Activated CD4-positive, alpha-beta T cell treated with anti-CD3 and anti-CD28 coated beads for 36 hours (primary cell): ENCODE data around the gene STYX. TPM values are rescaled to one million over a fixed set of nuclear protein-coding genes. Genes with fewer than 3 reads are reported as not detected.

Experiments used
- ATAC-seq: fragments of 200-7000 bp; cut with Tn5 transposase; one replicate; pipeline ENCODE4 v1.10.0; 2021; ENCODE audit warnings: mild to moderate bottlenecking, moderate library complexity
- CTCF ChIA-PET: fragments of 350-600 bp; sonication (Branson Sonifier 250); formaldehyde crosslinking; loops from one replicate; lab custom pipeline; 2021; ENCODE audit warnings: antibody characterized with exemption; lab: Charles Lee
- POLR2A ChIA-PET: fragments of 350-600 bp; sonication (Branson Sonifier 250); formaldehyde crosslinking; loops from one replicate; lab custom pipeline; 2021; ENCODE audit warnings: antibody characterized with exemption, inconsistent platforms; lab: Charles Lee
- DNase-seq: peaks from one replicate; pipeline ENCODE4 v3.0.0-alpha.2; 2020
- H3K27ac Mint-ChIP-seq: one replicate; pipeline ENCODE4 v1.8.0; 2021; ENCODE audit warnings: mixed read lengths
- H3K27me3 Mint-ChIP-seq: one replicate; pipeline ENCODE4 v1.8.0; 2021; ENCODE audit warnings: mixed read lengths
- H3K36me3 Mint-ChIP-seq: one replicate; pipeline ENCODE4 v1.8.0; 2021; ENCODE audit warnings: low read depth, mixed read lengths
- H3K4me1 Mint-ChIP-seq: one replicate; pipeline ENCODE4 v1.8.0; 2021; ENCODE audit warnings: mixed read lengths
- H3K4me3 Mint-ChIP-seq: one replicate; pipeline ENCODE4 v1.8.0; 2021; ENCODE audit warnings: mild to moderate bottlenecking, moderate library complexity, mixed read lengths
- H3K9me3 Mint-ChIP-seq: one replicate; pipeline ENCODE4 v1.8.0; 2021; ENCODE audit warnings: low read depth, mixed read lengths
- intact Hi-C, 2 experiments: fragments of 100-400 bp; cut with DNase I in 1 of 2; cut with micrococcal nuclease in 1 of 2; formaldehyde crosslinking; loops; one replicate each; pipeline versions ENCODE4 v1.14.2 to v1.15.1; 2022 to 2024; cut with DNase I, micrococcal nuclease
- total RNA-seq, 2 experiments: library from RNA; stranded (reverse); gene quantifications; one replicate each; pipeline ENCODE4 v1.2.3, GENCODE V29; 2021

Gene STYX
- total RNA-seq, 2 experiments from 2014 or later, result 13.1 to 13.3 TPM

DNA sequence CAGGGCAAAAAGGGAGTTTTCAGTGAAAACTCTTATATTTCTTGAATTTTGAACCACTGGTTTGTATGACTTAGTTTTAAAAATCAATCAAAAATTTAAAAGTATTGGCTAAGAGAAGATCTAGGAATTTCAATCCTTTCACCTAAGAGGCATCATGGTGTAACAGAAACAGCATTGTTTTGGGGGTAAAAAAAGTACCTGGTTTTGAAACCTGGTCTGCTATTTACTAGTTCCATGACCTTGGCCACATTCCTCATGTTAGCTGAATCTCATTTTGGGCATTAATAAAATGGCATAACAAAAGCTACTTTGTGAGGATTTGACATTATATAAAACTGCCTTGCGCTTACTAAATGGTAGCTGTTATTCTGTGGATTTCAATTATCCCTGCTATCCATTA lies 78.1 kb downstream of the STYX start:
- ATAC-seq (no peak), DNase-seq (no peak)
- no peak overlapping the region for H3K4me3 Mint-ChIP-seq
- H3K9me3 Mint-ChIP-seq, result no peaks in the 10 kb centered on the region
- CTCF ChIA-PET, result interaction anchor here (0.6 kb wide), 1 partner anchor 17 kb away, joined by 3 read pairs; the partner anchor contains the start of gene GNPNAT1
- POLR2A ChIA-PET, result no interaction called here
- H3K36me3 Mint-ChIP-seq, result no peaks in the 10 kb centered on the region
- no peaks in the 10 kb centered on the region for H3K4me1 Mint-ChIP-seq
- intact Hi-C loops, result no loop called here
- H3K27ac Mint-ChIP-seq, result no peak overlapping the region
- H3K27me3 Mint-ChIP-seq, result no peaks in the 10 kb centered on the region

DNA sequence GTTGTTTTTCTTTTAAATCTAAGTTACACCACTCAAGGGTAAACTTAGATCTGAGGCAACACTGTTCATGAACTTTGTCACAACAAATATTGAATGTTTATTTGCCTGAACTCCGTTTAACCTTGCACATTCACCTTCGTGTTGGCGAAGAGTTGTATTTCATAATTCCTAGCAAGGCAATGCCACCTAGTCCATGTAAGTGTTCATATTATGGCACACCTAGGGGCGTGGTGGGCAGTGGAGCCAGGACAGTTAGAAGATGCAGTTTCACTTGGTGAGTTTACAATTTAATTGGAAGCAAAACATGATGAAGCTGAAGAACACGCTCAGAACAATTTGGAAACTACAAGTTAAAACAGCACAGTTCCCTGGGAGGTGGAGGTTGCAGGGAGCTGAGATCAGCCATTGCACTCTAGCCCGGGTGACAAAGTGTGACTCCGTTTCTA lies 91.9 kb downstream of the STYX start:
- Mint-ChIP-seq H3K4me1 (peaks cover 3% of the 10 kb centered on the region), H3K36me3 (no peaks in the 10 kb centered on the region), H3K27ac (no peak overlapping the region), H3K4me3 (no peak overlapping the region), H3K9me3 (no peaks in the 10 kb centered on the region), H3K27me3 (peaks cover 3% of the 10 kb centered on the region)
- intact Hi-C loops, result loop anchor here in 1 of 2 experiments (5.0 kb wide), 2 partner anchors 1355 to 1525 kb away; no protein-coding TSS in a partner anchor
- ATAC-seq (no peak), DNase-seq (no peak)
- ChIA-PET POLR2A (no interaction called here), CTCF (interaction anchor here (1.3 to 6.8 kb wide), 4 partner anchors 140 to 520 kb away, joined by 3 to 54 read pairs (median 10); no protein-coding TSS in a partner anchor)

- DNase-seq, result no peak
- no peaks in the 10 kb centered on the region for H3K9me3 Mint-ChIP-seq
- H3K27me3 Mint-ChIP-seq, result peaks cover 3% of the 10 kb centered on the region
- H3K4me3 Mint-ChIP-seq, result no peak overlapping the region
- ChIA-PET CTCF (interaction anchor here (0.6 to 6.8 kb wide), 9 partner anchors 10 to 485 kb away, joined by 3 to 54 read pairs (median 5); no protein-coding TSS in a partner anchor), POLR2A (interaction anchor here (0.8 kb wide), 1 partner anchor 1134 kb away, joined by 3 read pairs; no protein-coding TSS in a partner anchor)
- intact Hi-C loops, result loop anchor here in 1 of 2 experiments (5.0 kb wide), 2 partner anchors 1353 to 1523 kb away; no protein-coding TSS in a partner anchor
- H3K36me3 Mint-ChIP-seq, result no peaks in the 10 kb centered on the region
- no peak overlapping the region for H3K27ac Mint-ChIP-seq
- no peak for ATAC-seq
- H3K4me1 Mint-ChIP-seq, result peaks cover 3% of the 10 kb centered on the region
Observed at GRCh38 chr14:52824462-52824861, 94.5 kb downstream of the STYX start.

Other genes with a start within 250 kb of the STYX start
- 1 to 10 TPM; 4.0 to 5.2 TPM for gene TXNDC16, start 177.7 kb upstream of the STYX start, total RNA-seq
- under 1 TPM; 0.04 to 0.14 TPM for gene GPR137C, start 177.3 kb upstream of the STYX start, total RNA-seq
- 100 to 1,000 TPM; 120 to 165 TPM for gene ERO1A, start 34.6 kb upstream of the STYX start, total RNA-seq
- gene PSMC6, start 23.0 kb upstream of the STYX start, total RNA-seq, result 100 to 1,000 TPM in 1 of 2 experiments, 10 to 100 TPM in 1; 87.0 to 121 TPM
- 10 to 100 TPM; 31.1 to 33.6 TPM for gene GNPNAT1, start 61.4 kb downstream of the STYX start, total RNA-seq
- 1 to 10 TPM; 2.1 to 3.6 TPM for gene FERMT2, start 220.9 kb downstream of the STYX start, total RNA-seq